ENCODE data around the gene C14orf180.

Gene C14orf180

DNA sequence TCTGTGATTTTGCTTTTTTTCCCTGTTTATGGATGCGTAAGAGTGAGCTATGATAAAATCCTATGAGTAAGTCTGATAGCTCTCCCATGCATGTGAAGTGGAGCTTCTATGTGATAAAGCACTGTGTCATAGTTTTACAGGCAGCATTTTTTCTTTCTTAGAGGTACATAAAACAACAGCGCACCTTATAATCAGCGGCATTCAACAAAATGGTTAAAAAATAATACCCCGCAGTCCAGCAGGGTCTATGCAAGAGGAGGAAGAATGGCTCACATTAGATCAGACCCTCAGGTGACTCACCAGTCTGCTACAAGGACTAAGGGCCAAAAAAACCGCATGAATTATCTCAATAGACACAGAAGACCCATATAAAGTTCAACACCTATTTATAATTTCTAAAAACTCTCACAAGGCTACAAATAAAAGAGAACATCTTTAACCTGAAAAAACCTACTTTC lies 58.0 kb downstream of the C14orf180 start:
- no peak for DNase-seq (ENCODE audit: low read depth)
- TF ChIP-seq, protein P1, sequence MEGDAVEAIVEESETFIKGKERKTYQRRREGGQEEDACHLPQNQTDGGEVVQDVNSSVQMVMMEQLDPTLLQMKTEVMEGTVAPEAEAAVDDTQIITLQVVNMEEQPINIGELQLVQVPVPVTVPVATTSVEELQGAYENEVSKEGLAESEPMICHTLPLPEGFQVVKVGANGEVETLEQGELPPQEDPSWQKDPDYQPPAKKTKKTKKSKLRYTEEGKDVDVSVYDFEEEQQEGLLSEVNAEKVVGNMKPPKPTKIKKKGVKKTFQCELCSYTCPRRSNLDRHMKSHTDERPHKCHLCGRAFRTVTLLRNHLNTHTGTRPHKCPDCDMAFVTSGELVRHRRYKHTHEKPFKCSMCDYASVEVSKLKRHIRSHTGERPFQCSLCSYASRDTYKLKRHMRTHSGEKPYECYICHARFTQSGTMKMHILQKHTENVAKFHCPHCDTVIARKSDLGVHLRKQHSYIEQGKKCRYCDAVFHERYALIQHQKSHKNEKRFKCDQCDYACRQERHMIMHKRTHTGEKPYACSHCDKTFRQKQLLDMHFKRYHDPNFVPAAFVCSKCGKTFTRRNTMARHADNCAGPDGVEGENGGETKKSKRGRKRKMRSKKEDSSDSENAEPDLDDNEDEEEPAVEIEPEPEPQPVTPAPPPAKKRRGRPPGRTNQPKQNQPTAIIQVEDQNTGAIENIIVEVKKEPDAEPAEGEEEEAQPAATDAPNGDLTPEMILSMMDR (conservative IDR thresholded peaks at IDR 0.05; ENCODE audit: control insufficient read depth, insufficient read depth, low read depth, low read length), result no peak
- H3K4me3 ChIP-seq (ENCODE audit: control insufficient read depth, low read depth, low read length), result no peak overlapping the region

DNA sequence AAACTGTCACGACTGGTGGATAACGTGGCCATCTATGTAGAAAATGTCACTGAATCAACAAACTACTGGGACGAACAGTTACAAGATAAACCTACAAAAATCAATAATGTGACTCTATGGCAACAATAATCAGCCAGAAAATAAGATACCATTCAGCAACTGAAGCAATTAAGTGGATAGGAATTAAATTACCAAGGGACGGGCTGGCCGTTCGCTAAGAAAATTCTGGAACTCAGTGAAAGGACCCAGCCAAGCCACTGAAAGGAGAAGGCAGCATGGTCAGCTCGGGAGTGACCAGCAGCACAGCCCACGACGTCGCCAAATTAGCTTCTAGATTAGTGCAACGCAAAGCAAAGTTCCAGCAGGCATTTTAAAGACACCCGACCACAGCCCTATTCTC lies 58.6 kb downstream of the C14orf180 start:
- no peak overlapping the region for H3K4me3 ChIP-seq (ENCODE audit: control insufficient read depth, low read depth, low read length)
- TF ChIP-seq, protein P1 (conservative IDR thresholded peaks at IDR 0.05; ENCODE audit: control insufficient read depth, insufficient read depth, low read depth, low read length), result no peak
- DNase-seq (ENCODE audit: low read depth), result no peak

DNA sequence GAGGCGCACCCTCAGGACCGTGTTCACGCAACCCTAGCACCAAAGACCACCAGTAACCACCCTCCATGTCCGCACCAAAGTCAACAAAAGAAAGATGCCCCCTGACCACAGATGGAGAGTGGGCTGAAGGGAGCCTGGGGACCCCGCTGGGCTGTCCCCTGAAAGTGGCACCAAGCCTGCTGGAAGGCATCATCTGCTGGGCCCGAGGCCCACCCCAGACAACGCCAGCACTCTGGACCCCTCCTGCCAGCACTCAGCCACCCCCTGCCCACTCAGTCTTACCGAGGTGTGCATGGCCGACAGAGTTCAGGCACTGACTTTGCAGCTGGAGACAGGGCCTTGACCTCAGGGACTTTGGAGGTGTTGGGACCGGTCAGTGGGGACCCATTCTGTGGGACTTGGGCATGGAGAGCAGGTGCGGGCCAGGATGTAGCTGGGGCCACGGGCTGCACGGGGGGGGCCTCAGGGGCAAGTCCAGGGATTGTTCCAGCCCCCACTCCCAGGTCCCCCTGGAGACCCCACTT lies 59.4 kb downstream of the C14orf180 start:
- no peak overlapping the region for H3K4me3 ChIP-seq (ENCODE audit: control insufficient read depth, low read depth, low read length)
- DNase-seq (ENCODE audit: low read depth), result no peak
- TF ChIP-seq, protein P1 (conservative IDR thresholded peaks at IDR 0.05; ENCODE audit: control insufficient read depth, insufficient read depth, low read depth, low read length), result no peak

DNA sequence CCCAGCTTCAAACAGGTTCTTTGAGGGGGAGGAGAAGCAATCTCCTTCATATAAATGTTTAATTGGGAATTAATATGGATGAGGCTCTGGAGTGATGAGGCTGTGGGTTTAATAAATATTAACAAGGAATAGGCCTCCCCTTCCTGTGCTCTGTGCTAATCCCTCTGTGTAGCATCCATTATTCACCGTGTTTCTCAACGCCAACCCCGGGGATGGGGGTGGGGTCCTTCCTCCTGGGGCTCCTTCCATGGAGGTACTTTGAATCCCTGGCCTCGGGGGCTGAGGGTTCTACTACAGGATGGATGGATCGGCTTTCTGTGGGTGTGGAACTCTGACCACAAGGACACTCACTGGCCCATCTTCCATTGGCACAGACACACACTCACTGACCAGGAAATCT lies 59.9 kb downstream of the C14orf180 start:
- no peak for DNase-seq (ENCODE audit: low read depth)
- H3K4me3 ChIP-seq (ENCODE audit: control insufficient read depth, low read depth, low read length), result no peak overlapping the region
- TF ChIP-seq, protein P1 (conservative IDR thresholded peaks at IDR 0.05; ENCODE audit: control insufficient read depth, insufficient read depth, low read depth, low read length), result no peak
